Adrenal gland (tissue), 5 donors: ENCODE results near the gene RELCH.

Experiments used
- POLR2A ChIP-seq, 2 donors: fragments of 450-650 bp; IDR thresholded peaks; one replicate each; pipeline ENCODE4 v1.6.1; 2017; ENCODE audit warnings: antibody characterized with exemption in 2 of 2, mild to moderate bottlenecking in 2 of 2, moderate library complexity in 1 of 2
- TF ChIP-seq, protein P1 (sequence below), 6 experiments: fragments of 450-650 bp in 4 of 6; fragments of 200-600 bp in 2 of 6; sonication (generic) in 1 of 6; IDR thresholded peaks; 1 replicate in 5 of 6; 2 replicates in 1 of 6; pipeline versions ENCODE4 v1.5.1 to v1.8.0; 2016 to 2021; ENCODE audit warnings: antibody characterized with exemption in 6 of 6, mild to moderate bottlenecking in 2 of 6, moderate library complexity in 1 of 6
- donor health status: DM: no; HTN: no; CAD: no.

DNA sequence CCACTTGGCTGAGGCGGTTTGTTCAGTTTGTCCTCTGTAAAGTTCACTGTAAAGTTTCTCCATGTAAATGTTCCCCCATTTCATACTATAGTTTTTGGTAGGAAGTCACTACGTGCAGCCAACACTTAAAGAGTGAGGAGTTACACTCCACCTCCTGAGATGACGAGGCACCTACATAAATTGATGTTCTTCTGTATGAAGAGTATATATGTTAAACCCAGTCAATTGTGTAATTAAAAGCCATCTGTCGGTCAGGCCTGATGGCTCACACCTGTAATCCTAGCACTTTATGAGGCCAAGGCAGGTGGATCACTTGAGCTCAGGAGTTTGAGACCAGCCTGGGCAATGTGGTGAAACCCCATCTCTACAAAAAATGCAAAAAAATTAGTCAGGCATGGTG, 7.8 kb upstream of the RELCH start:
- TF ChIP-seq, protein P1, sequence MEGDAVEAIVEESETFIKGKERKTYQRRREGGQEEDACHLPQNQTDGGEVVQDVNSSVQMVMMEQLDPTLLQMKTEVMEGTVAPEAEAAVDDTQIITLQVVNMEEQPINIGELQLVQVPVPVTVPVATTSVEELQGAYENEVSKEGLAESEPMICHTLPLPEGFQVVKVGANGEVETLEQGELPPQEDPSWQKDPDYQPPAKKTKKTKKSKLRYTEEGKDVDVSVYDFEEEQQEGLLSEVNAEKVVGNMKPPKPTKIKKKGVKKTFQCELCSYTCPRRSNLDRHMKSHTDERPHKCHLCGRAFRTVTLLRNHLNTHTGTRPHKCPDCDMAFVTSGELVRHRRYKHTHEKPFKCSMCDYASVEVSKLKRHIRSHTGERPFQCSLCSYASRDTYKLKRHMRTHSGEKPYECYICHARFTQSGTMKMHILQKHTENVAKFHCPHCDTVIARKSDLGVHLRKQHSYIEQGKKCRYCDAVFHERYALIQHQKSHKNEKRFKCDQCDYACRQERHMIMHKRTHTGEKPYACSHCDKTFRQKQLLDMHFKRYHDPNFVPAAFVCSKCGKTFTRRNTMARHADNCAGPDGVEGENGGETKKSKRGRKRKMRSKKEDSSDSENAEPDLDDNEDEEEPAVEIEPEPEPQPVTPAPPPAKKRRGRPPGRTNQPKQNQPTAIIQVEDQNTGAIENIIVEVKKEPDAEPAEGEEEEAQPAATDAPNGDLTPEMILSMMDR (IDR thresholded peaks at IDR 0.05): no peak
- TF ChIP-seq POLR2A (IDR thresholded peaks at IDR 0.05): no peak
